WERI-Rb-1 (cell line): ENCODE measurements around the gene LCK.

ENCODE experiments used
- DNase-seq: peaks from one replicate; pipeline ENCODE4 v3.0.0-alpha.2; 2020
- H3K27ac ChIP-seq: fragments of 250-450 bp; sonication (Bioruptor Pico); 2 replicates; pipeline ENCODE4 v1.5.1; 2020; ENCODE audit warnings: mild to moderate bottlenecking, moderate library complexity
- H3K27me3 ChIP-seq: fragments of 250-450 bp; sonication (Bioruptor Pico); 2 replicates; pipeline ENCODE4 v1.5.1; 2021; ENCODE audit warnings: mild to moderate bottlenecking, low read depth, moderate library complexity; ENCODE audit not compliant: insufficient read depth, severe bottlenecking
- H3K36me3 ChIP-seq: fragments of 250-450 bp; sonication (Bioruptor Pico); 2 replicates; pipeline ENCODE4 v1.5.1; 2020; ENCODE audit warnings: mild to moderate bottlenecking, moderate library complexity
- H3K4me3 ChIP-seq: 2 replicates; pipeline ENCODE4 v1.5.1; 2011; ENCODE audit warnings: low read depth, mild to moderate bottlenecking, control low read depth, low read length
- H3K9me3 ChIP-seq: fragments of 250-450 bp; sonication (Bioruptor Pico); 2 replicates; pipeline ENCODE4 v1.5.1; 2021; ENCODE audit warnings: mild to moderate bottlenecking, moderate library complexity; ENCODE audit not compliant: severe bottlenecking
- CTCF ChIP-seq: IDR thresholded peaks from 2 replicates; pipeline ENCODE4 v1.5.1; 2011; ENCODE audit warnings: low read depth, mild to moderate bottlenecking, control low read depth, inconsistent platforms, low read length

Gene LCK

GRCh38 chr1:32250893-32251716 is at the start of gene LCK:
TSS of gene LCK (plus strand) at chr1:32251265. CDS start at chr1:32274330, 23,065 bp downstream.
- no peaks in the 10 kb centered on the region for H3K36me3 ChIP-seq
- H3K27ac ChIP-seq: no peak within 1 kb of the TSS
- TF ChIP-seq CTCF: no peak
- no peak for DNase-seq
- H3K27me3 ChIP-seq: no peaks in the 10 kb centered on the region
- H3K4me3 ChIP-seq: no peak within 1 kb of the TSS
- no peaks in the 10 kb centered on the region for H3K9me3 ChIP-seq

DNA sequence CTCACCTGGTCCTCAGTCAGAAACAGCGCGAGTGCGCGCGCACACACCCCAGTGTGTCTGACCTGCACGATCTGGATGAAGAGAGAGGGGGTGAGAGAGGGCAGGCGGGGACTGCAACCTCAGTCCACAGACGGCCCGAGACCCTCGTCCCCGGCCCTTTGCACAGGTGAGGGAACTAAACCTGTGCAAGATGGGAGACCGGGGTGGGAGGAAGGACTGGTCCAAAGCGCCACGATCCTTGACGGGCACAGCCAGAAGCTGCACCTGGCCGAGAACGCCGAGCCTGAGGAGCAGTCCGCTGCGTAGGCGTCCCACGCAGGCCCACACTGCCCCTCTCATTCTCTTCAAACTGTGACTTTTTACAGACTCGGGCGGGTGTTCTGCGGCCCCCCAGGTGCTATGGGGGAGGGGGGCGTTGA is 46.1 kb upstream of the LCK start:
- H3K36me3 ChIP-seq: peaks cover 18% of the 10 kb centered on the region
- peak overlapping the region; percentile 81 for H3K27ac ChIP-seq
- no peak for TF ChIP-seq CTCF
- no peaks in the 10 kb centered on the region for H3K9me3 ChIP-seq
- H3K27me3 ChIP-seq: no peaks in the 10 kb centered on the region
- no peak for DNase-seq
- peak overlapping the region; percentile 81 for H3K4me3 ChIP-seq

DNA sequence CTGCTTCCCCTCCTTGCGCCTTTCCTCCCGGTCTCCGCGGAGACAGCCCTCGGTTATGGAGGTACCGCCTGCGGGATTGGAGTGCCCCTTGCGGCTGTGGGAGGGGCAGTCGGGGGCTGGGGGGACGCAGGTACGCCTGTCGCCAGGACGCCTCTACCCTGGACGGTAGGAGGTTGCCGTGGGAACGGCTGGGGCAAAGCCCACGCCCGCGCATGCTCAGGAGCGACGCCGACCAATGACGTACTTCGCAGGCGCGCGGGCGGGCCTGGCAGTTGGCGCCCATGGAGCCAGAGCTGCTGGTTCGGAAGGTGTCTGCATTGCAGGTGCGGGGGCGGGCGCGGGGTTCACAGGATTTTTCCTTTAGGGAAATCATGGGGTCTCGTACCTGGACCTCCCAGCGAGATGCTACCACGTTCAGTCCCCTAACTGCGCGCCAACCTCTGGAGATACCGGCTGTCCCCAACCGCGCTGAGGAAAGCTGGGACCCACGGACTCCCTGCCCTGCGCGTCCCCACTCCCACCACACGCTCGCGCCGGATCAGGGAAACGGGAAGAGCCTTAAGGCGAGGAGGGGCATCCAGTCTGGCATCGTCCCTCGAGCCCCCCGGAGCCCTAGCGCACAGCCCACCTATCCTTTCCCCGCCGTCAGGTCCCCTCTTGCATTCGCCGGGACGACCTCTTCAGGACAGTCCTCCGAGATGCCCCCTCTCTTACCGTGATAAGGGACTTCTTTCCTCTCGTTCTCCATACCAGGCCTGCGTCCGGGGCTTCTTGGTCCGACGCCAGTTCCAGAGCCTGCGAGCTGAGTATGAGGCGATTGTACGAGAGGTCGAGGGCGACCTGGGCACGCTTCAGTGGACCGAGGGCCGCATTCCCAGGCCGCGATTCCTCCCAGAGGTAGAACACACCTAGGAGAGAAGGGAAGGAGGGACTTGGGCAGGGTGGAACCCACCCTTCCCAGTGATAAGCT is 45.4 kb upstream of the LCK start, which contains the start of gene IQCC:
Gene IQCC, plus strand, starts transcription at position 271 of the 970 bp plus-strand sequence. Its CDS starts 11 bp downstream, at position 282.
- H3K27me3 ChIP-seq: no peaks in the 10 kb centered on the region
- no peaks in the 10 kb centered on the region for H3K9me3 ChIP-seq
- peaks cover 18% of the 10 kb centered on the region for H3K36me3 ChIP-seq
- TF ChIP-seq CTCF: peak; percentile 34
- DNase-seq: peak; percentile 95
- peak within 1 kb of the TSS; percentile 81 for H3K27ac ChIP-seq
- H3K4me3 ChIP-seq: peak within 1 kb of the TSS; percentile 81

GRCh38 chr1:32208469-32208868 is 42.6 kb upstream of the LCK start:
- Histone ChIP-seq H3K4me3 (no peak overlapping the region), H3K36me3 (peaks cover 18% of the 10 kb centered on the region), H3K27ac (no peak overlapping the region), H3K9me3 (no peaks in the 10 kb centered on the region), H3K27me3 (no peaks in the 10 kb centered on the region)
- TF ChIP-seq CTCF: no peak
- DNase-seq: no peak

DNA sequence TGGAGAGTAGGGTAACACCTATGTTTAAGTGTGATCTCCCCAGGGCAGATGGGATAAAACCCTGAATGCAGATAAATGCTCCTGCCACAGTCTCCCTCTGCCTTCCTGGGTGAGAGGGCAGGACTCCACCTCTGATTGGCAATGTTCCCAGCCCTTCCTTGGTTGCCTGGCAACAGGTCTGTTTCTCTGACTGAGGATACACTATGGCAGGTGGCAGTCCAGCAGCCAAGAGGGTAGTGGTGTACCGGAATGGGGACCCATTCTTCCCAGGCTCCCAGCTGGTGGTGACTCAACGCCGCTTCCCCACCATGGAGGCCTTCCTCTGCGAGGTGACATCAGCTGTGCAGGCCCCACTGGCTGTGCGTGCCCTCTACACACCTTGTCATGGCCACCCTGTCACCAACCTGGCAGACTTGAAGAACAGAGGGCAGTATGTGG is 42.2 kb upstream of the LCK start, which contains the start of gene DCDC2B:
Gene DCDC2B, plus strand, starts transcription at position 199 of the 438 bp plus-strand sequence. Its CDS starts 5 bp downstream, at position 204.
- peaks cover 18% of the 10 kb centered on the region for H3K36me3 ChIP-seq
- DNase-seq: peak; percentile 42
- H3K27me3 ChIP-seq: no peaks in the 10 kb centered on the region
- no peak within 1 kb of the TSS for H3K4me3 ChIP-seq
- H3K27ac ChIP-seq: no peak within 1 kb of the TSS
- no peaks in the 10 kb centered on the region for H3K9me3 ChIP-seq
- no peak for TF ChIP-seq CTCF
